Measurements from ENCODE around the gene PDE3A.

PDE3A gene

DNA sequence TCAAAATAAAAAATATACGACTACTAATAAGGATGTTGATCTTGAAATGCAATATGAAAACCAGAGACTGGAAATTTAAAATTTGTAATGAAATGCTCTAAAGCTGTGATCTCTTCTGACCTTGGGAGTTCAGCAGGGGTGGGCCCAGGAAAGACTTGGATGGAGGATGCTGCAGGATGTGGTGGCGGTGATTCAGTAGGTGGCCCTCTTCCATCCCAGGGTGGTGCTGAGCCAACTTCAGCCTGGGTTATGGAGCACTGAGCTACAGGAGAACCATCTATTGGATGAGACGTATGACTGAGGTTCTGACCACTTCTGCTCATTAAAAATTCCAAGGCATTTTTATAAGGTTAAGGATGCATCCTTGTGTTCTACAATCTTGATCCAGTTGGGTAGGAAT, 6.9 kb upstream of the PDE3A start:
- Histone ChIP-seq H3K4me1 (ENCODE audit: control insufficient read depth, insufficient read depth, low read length) (no peaks in the 10 kb centered on the region), H3K9me3 (replicated peaks; ENCODE audit: low read length) (no peaks in the 10 kb centered on the region), H3K9ac (ENCODE audit: low read depth, low read length) (no peak overlapping the region), H3K27me3 (ENCODE audit: control insufficient read depth, insufficient read depth, low read length) (no peaks in the 10 kb centered on the region), H3K36me3 (ENCODE audit: insufficient read depth, low read length) (no peaks in the 10 kb centered on the region), H3K4me3 (ENCODE audit: low read length) (no peak overlapping the region), H3K4me2 (ENCODE audit: low read length) (no peak overlapping the region)

DNA sequence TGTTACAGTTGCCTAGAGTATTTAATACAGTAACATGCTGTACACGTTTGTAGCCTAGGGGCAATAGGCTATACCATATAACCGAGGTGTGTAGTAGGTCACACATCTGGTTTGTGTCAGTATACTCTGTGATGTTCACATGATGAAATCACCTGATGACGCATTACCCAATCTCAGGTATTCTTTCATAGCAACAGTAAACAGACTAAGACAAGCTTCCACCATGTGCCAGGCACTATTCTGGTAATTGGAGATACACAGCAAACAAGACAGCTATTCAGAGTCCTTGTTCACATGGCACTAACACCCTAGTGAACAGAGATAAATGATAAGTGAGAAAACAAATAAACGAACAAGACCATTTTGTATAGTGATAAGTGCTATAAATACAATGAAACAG, 3.8 kb upstream of the PDE3A start:
- H3K27me3 ChIP-seq (ENCODE audit: control insufficient read depth, insufficient read depth, low read length) = no peaks in the 10 kb centered on the region
- no peak overlapping the region for H3K9ac ChIP-seq (ENCODE audit: low read depth, low read length)
- no peaks in the 10 kb centered on the region for H3K9me3 ChIP-seq (replicated peaks; ENCODE audit: low read length)
- peaks cover 5% of the 10 kb centered on the region for H3K4me1 ChIP-seq (ENCODE audit: control insufficient read depth, insufficient read depth, low read length)
- no peak overlapping the region for H3K4me2 ChIP-seq (ENCODE audit: low read length)
- no peak overlapping the region for H3K4me3 ChIP-seq (ENCODE audit: low read length)
- H3K36me3 ChIP-seq (ENCODE audit: insufficient read depth, low read length) = no peaks in the 10 kb centered on the region

- H3K9ac ChIP-seq (ENCODE audit: low read depth, low read length) = no peak overlapping the region
- H3K4me3 ChIP-seq (ENCODE audit: low read length) = no peak overlapping the region
- peaks cover 5% of the 10 kb centered on the region for H3K4me1 ChIP-seq (ENCODE audit: control insufficient read depth, insufficient read depth, low read length)
- H3K9me3 ChIP-seq (replicated peaks; ENCODE audit: low read length) = no peaks in the 10 kb centered on the region
- no peaks in the 10 kb centered on the region for H3K36me3 ChIP-seq (ENCODE audit: insufficient read depth, low read length)
- no peak overlapping the region for H3K4me2 ChIP-seq (ENCODE audit: low read length)
- H3K27me3 ChIP-seq (ENCODE audit: control insufficient read depth, insufficient read depth, low read length) = peaks cover 4% of the 10 kb centered on the region
Measured at GRCh38 chr12:20366776-20367409, 1.4 kb upstream of the PDE3A start.

GRCh38 chr12:20367583-20368113, 689 bp upstream of the PDE3A start:
- peaks cover 5% of the 10 kb centered on the region for H3K4me1 ChIP-seq (ENCODE audit: control insufficient read depth, insufficient read depth, low read length)
- peaks cover 4% of the 10 kb centered on the region for H3K27me3 ChIP-seq (ENCODE audit: control insufficient read depth, insufficient read depth, low read length)
- peak overlapping the region; percentile 76 for H3K4me3 ChIP-seq (ENCODE audit: low read length)
- H3K36me3 ChIP-seq (ENCODE audit: insufficient read depth, low read length) = no peaks in the 10 kb centered on the region
- no peaks in the 10 kb centered on the region for H3K9me3 ChIP-seq (replicated peaks; ENCODE audit: low read length)
- H3K4me2 ChIP-seq (ENCODE audit: low read length) = peak overlapping the region; percentile 95
- peak overlapping the region; percentile 84 for H3K9ac ChIP-seq (ENCODE audit: low read depth, low read length)

- peak overlapping the region; percentile 95 for H3K4me2 ChIP-seq (ENCODE audit: low read length)
- peaks cover 4% of the 10 kb centered on the region for H3K27me3 ChIP-seq (ENCODE audit: control insufficient read depth, insufficient read depth, low read length)
- no peaks in the 10 kb centered on the region for H3K9me3 ChIP-seq (replicated peaks; ENCODE audit: low read length)
- peaks cover 5% of the 10 kb centered on the region for H3K4me1 ChIP-seq (ENCODE audit: control insufficient read depth, insufficient read depth, low read length)
- H3K4me3 ChIP-seq (ENCODE audit: low read length) = peak overlapping the region; percentile 76
- H3K9ac ChIP-seq (ENCODE audit: low read depth, low read length) = peak overlapping the region; percentile 84
- no peaks in the 10 kb centered on the region for H3K36me3 ChIP-seq (ENCODE audit: insufficient read depth, low read length)
Measured at GRCh38 chr12:20368651-20369304, 441 bp downstream of the PDE3A start.

- Histone ChIP-seq H3K27me3 (ENCODE audit: control insufficient read depth, insufficient read depth, low read length) (peaks cover 4% of the 10 kb centered on the region), H3K4me3 (ENCODE audit: low read length) (peak overlapping the region; percentile 76), H3K4me2 (ENCODE audit: low read length) (peak overlapping the region; percentile 95), H3K36me3 (ENCODE audit: insufficient read depth, low read length) (no peaks in the 10 kb centered on the region), H3K9ac (ENCODE audit: low read depth, low read length) (peak overlapping the region; percentile 84), H3K9me3 (replicated peaks; ENCODE audit: low read length) (no peaks in the 10 kb centered on the region), H3K4me1 (ENCODE audit: control insufficient read depth, insufficient read depth, low read length) (peaks cover 5% of the 10 kb centered on the region)
Measured at GRCh38 chr12:20369305-20370013, 1.1 kb downstream of the PDE3A start.

DNA sequence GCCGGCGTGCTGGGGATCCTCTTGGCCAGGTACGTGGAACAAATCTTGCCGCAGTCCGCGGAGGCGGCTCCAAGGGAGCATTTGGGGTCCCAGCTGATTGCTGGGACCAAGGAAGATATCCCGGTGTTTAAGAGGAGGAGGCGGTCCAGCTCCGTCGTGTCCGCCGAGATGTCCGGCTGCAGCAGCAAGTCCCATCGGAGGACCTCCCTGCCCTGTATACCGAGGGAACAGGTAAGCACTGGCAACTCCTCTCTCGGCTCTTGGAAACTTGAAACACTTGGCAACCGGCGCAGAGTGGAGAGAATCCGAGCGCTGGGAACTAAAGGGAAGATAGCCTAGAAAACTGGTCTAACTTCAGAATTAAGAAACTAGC, 1.7 kb downstream of the PDE3A start:
- Histone ChIP-seq H3K4me3 (ENCODE audit: low read length) (peak overlapping the region; percentile 76), H3K9me3 (replicated peaks; ENCODE audit: low read length) (no peaks in the 10 kb centered on the region), H3K4me2 (ENCODE audit: low read length) (peak overlapping the region; percentile 95), H3K36me3 (ENCODE audit: insufficient read depth, low read length) (no peaks in the 10 kb centered on the region), H3K9ac (ENCODE audit: low read depth, low read length) (peak overlapping the region; percentile 84), H3K27me3 (ENCODE audit: control insufficient read depth, insufficient read depth, low read length) (peaks cover 4% of the 10 kb centered on the region), H3K4me1 (ENCODE audit: control insufficient read depth, insufficient read depth, low read length) (peaks cover 5% of the 10 kb centered on the region)

DNA sequence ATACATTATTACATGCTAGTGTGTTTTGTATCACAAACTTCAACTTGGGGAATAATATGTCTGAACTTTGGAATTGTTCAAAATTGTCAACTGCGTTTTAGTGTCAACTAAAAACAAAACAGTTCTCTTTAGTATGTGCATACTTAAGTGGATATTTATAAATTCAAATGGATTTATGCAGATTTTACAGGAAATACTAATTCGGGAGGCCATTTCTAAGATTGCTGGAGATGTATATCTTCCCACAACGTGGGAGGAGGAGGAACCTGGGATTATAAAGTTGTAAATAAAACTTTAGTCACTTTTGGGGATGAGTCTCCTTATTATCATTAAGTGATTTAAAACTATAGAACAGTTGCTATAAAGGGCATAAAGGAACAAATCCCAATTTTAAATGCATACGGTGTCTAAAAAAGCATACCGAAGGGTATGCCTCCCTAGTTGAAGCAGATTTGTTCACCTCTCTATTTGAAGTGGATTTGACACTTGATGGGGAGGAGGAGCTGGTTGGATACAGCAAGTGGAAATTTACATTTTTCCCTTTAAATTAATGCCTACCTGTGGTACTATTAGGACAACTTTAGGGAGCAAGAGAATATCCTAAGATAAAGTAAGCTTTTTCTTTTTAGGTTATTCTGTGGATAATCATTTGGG, 2.7 kb downstream of the PDE3A start:
- Histone ChIP-seq H3K4me1 (ENCODE audit: control insufficient read depth, insufficient read depth, low read length) (peaks cover 5% of the 10 kb centered on the region), H3K27me3 (ENCODE audit: control insufficient read depth, insufficient read depth, low read length) (peaks cover 4% of the 10 kb centered on the region)

DNA sequence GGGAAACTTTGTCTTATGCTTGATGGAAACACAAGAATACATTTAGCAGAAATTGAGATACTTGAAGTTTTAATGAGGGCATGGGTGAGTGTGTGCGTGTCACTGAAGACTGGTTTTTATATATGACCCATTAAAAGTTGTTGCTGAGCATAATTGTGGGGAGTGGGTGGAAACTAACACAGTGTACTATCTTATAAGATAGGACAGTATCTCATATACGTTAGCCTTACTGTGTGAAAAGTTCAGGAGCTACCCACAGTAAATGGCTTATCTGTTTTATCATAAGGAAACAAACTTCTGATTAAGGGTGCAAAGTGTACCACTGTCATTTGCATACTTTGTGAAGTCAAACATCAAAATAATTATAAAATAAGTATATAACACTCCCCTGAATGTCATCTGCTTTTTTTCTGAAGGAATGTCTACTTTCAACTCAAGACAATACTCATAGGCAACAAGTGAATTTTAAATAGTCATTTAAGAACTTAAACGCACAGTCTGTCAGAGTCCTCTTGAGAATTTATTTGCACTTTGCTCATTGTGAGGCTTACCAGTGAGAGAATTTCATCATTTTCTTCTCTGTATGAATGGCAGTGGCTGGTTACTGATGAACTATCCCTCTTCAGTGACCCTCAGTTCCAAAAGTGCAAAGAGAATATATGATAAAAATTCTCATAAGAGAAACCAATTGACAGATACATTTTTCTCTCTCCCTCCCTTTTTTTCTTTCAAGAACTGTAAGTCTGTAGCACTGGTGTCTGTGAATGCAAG, 4.2 kb downstream of the PDE3A start:
- Histone ChIP-seq H3K9me3 (replicated peaks; ENCODE audit: low read length) (no peaks in the 10 kb centered on the region), H3K4me3 (ENCODE audit: low read length) (no peak overlapping the region), H3K9ac (ENCODE audit: low read depth, low read length) (no peak overlapping the region), H3K36me3 (ENCODE audit: insufficient read depth, low read length) (no peaks in the 10 kb centered on the region), H3K4me2 (ENCODE audit: low read length) (no peak overlapping the region), H3K27me3 (ENCODE audit: control insufficient read depth, insufficient read depth, low read length) (peaks cover 4% of the 10 kb centered on the region), H3K4me1 (ENCODE audit: control insufficient read depth, insufficient read depth, low read length) (peaks cover 4% of the 10 kb centered on the region)

More for the DNA sequence above, 2.7 kb downstream of the PDE3A start:
- no peaks in the 10 kb centered on the region for H3K36me3 ChIP-seq (ENCODE audit: insufficient read depth, low read length)
- no peak overlapping the region for H3K4me3 ChIP-seq (ENCODE audit: low read length)
- H3K9me3 ChIP-seq (replicated peaks; ENCODE audit: low read length) = no peaks in the 10 kb centered on the region
- H3K4me2 ChIP-seq (ENCODE audit: low read length) = peak overlapping the region; percentile 44
- no peak overlapping the region for H3K9ac ChIP-seq (ENCODE audit: low read depth, low read length)

DNA sequence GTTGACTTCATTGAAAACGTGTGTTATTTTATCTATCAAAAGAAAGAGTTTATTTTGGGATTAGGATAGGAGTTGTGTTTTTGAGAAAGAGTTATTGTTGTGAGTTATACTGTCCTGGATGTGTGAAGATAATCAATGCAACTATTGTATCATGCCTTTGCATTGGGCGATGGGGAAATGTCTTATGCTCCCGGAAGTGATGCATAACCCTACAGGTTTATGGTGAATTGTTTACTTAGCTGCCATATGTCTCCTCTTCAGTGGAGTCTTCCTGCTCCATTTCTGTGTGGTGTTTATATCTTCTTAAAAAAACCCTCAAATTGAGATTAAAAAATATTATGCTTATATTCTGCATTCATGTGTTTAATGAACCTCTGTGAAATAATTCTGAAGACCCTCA, 6.5 kb downstream of the PDE3A start:
- H3K9ac ChIP-seq (ENCODE audit: low read depth, low read length) = no peak overlapping the region

DNA sequence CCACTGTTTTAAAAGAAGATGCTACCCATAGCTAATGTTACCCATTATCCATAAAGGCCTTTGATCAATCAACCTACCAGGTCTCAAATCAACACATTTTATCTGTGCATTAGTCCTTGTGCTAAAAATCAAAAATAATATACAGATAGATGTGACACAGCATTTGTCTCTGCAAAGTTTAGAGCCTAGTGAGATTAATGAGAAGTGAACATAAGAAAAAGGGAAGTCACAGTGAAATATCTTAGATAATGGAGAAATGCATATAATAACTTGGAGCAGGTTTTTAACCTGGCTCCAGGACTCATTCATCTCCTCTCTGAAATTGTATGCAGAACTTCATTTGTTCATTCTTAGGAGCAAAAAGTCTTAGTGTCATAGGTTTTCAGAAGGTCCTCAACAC, 7.2 kb downstream of the PDE3A start:
- no peak overlapping the region for H3K4me2 ChIP-seq (ENCODE audit: low read length)
- no peaks in the 10 kb centered on the region for H3K9me3 ChIP-seq (replicated peaks; ENCODE audit: low read length)
- H3K4me3 ChIP-seq (ENCODE audit: low read length) = no peak overlapping the region
- H3K4me1 ChIP-seq (ENCODE audit: control insufficient read depth, insufficient read depth, low read length) = no peaks in the 10 kb centered on the region
- no peak overlapping the region for H3K9ac ChIP-seq (ENCODE audit: low read depth, low read length)
- peaks cover 4% of the 10 kb centered on the region for H3K27me3 ChIP-seq (ENCODE audit: control insufficient read depth, insufficient read depth, low read length)
- H3K36me3 ChIP-seq (ENCODE audit: insufficient read depth, low read length) = no peaks in the 10 kb centered on the region

More for the DNA sequence above, 6.5 kb downstream of the PDE3A start:
- Histone ChIP-seq H3K36me3 (ENCODE audit: insufficient read depth, low read length) (no peaks in the 10 kb centered on the region), H3K27me3 (ENCODE audit: control insufficient read depth, insufficient read depth, low read length) (peaks cover 4% of the 10 kb centered on the region), H3K4me1 (ENCODE audit: control insufficient read depth, insufficient read depth, low read length) (no peaks in the 10 kb centered on the region), H3K9me3 (replicated peaks; ENCODE audit: low read length) (no peaks in the 10 kb centered on the region), H3K4me2 (ENCODE audit: low read length) (no peak overlapping the region), H3K4me3 (ENCODE audit: low read length) (no peak overlapping the region)
